Effector CD8-positive, alpha-beta T cell (primary cell): ENCODE results near the gene SRGAP1.

Experiments used
- DNase-seq: peaks from one replicate; lab custom pipeline; 2025; lab: John Stamatoyannopoulos, UW
- total RNA-seq, 4 experiments: gene quantifications; one replicate each; lab custom pipeline; 2026; lab: John Stamatoyannopoulos, UW

The SRGAP1 gene
- 0.19 to 1.1 (median 0.42) reads per million in 4 experiments for total RNA-seq

GRCh38 chr12:63844391-63845341 lies at the start of gene SRGAP1:
TSS of gene SRGAP1 (plus strand) at chr12:63844700. CDS start at chr12:63844817, 117 bp downstream.
- DNase-seq, result no peak

- DNase-seq, result no peak
Observed at GRCh38 chr12:63795032-63795687, 49.3 kb upstream of the SRGAP1 start.

DNA sequence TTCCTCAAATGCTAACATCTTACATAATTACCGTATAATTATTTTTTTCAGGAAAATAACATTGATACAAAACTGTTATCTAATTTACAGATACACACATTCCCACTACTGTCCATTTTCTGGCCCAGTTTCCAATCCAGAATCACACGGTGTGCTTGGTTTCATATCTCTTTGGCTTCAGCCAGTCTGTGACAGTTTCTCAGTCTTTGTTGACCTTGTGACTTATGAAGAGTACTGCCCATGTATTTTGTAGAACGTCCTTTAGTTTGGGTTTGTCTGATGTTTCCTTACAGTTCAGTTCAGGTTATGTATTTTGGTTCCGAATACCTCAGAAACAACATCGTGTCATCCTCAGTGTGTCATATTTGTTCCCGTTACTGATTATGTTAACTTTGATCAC lies 48.6 kb upstream of the SRGAP1 start:
- no peak for DNase-seq

DNA sequence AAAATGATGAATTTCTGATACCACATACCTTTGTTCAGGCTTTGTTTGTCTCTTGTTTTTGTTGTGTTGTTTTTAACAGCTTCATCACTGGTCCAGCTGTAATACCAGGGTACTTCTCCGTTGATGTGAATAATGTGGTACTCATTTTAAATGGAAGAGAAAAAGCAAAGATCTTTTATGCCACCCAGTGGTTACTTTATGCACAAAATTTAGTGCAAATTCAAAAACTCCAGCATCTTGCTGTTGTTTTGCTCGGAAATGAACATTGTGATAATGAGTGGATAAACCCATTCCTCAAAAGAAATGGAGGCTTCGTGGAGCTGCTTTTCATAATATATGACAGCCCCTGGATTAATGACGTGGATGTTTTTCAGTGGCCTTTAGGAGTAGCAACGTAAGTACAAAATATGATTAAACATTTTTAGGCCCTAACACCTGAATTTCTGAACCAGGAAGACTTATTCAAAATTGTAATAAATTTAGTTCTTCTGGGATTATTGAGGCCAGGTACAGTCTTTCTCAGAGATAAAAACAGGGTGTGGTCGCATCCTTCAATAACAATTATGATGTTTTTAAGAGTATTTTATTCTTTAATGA lies 42.4 kb upstream of the SRGAP1 start:
- no peak for DNase-seq

DNA sequence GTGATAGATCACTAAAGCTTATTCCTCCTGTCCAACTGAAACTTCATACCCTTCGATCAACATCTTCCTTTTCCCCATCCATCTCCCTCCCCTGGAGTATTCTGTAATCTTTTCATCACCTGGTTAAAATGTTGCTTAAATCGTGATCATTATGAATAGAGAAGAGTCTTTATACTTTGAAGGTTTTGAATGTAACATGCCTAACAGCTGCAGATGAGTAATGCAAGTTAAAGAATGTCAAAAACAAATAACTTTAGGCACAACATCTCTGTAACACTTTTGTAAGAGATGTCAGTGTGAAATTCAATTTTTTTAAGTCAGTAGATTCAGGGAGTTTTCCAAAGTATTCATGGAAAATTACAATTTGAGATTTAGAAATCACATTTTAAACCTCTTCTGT lies 39.8 kb upstream of the SRGAP1 start:
- DNase-seq, result no peak

- no peak for DNase-seq
Observed at GRCh38 chr12:63805704-63806672, 38.5 kb upstream of the SRGAP1 start.

DNA sequence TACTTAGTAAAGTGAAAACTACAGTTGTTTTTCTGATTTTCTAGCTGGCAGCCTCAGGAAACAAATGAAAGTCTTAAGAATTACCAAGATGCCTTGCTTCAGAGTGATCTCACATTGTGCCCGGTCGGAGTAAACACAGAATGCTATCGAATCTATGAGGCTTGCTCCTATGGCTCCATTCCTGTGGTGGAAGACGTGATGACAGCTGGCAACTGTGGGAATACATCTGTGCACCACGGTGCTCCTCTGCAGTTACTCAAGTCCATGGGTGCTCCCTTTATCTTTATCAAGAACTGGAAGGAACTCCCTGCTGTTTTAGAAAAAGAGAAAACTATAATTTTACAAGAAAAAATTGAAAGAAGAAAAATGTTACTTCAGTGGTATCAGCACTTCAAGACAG lies 35.9 kb upstream of the SRGAP1 start:
- DNase-seq, result no peak

- no peak for DNase-seq
Observed at GRCh38 chr12:63809566-63809965, 34.9 kb upstream of the SRGAP1 start.

DNA sequence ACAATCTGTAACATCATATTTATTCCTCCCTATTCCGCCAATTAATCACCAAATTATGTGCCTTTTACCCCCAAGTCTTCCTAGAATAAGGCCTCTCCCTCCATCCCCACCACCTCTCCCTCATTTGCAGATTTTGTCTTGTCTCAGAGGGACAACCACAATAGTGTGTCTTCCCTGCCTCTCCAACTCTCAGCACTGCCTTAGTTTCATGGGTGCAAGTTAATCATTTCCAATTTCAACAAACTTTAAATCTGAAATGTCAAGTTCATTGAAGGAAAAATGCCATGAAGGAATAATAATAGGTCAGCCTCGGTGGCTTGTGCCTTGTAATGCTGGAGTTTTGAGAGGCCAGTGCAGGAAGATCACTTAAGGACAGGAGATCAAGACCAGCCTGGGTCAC lies 33.2 kb upstream of the SRGAP1 start:
- no peak for DNase-seq

DNA sequence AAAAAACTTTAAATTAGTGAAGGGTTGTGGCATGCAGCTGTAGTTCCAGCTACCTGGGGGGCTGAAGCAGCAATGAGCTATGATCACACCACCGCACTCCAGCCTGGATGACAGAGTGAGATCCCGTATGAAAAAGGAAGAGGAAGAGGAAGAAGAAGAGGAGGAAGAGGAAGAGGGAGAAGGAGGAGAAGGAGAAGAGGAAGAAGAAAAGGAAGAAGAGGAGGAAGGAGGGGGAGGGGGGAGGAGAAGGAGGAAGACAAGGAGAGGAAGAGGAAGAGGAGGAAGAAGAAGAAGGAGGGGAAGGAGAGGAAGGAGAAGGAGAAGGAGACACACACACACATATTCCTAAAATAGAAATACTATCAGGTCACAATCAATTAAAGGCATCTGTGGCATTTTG lies 32.7 kb upstream of the SRGAP1 start:
- DNase-seq, result no peak

GRCh38 chr12:63814146-63814772 lies 30.2 kb upstream of the SRGAP1 start:
- DNase-seq, result no peak

GRCh38 chr12:63815482-63815852 lies 29.0 kb upstream of the SRGAP1 start:
- no peak for DNase-seq

GRCh38 chr12:63816031-63816430 lies 28.5 kb upstream of the SRGAP1 start:
- no peak for DNase-seq

DNA sequence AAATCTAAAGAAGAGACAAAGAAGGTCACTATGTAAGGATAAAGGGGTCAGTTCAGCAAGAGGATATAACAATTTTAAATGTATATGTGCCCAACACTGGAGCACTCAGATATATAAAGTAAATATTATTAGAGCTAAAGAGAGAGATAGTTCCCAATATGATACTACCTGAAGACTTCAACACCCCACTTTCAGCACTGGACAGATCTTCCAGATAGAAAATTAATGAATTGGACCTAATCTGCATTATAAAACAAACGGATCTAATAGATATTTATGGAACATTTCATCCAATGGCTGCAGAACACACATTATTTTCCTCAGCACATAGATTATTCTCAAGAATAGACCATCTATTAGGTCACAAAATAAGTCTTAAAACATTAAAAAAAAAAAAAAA lies 24.1 kb upstream of the SRGAP1 start:
- DNase-seq, result no peak

DNA sequence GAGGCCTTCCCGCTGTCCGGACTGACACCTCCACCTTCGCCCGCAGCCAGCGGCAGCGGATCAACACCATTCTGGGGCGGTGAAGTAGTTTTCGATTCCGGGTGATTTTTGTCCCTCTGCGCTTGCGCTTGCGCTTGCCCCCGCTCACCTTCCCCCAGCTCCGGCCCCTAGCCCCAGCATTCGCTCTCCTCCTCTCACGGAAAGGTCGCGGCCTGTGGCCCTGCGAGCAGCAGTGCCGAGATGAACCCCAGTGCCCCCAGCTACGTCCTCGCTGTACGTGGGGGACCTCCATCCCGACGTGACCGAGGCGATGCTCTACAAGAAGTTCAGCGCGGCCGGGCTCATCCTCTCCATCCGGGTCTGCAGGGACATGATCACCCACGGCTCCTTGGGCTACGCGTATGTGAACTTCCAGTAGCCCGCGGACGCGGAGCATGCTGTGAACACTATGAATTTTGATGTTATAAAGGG lies 22.7 kb upstream of the SRGAP1 start:
- DNase-seq, result no peak

GRCh38 chr12:63822352-63822751 lies 22.1 kb upstream of the SRGAP1 start:
- no peak for DNase-seq

DNA sequence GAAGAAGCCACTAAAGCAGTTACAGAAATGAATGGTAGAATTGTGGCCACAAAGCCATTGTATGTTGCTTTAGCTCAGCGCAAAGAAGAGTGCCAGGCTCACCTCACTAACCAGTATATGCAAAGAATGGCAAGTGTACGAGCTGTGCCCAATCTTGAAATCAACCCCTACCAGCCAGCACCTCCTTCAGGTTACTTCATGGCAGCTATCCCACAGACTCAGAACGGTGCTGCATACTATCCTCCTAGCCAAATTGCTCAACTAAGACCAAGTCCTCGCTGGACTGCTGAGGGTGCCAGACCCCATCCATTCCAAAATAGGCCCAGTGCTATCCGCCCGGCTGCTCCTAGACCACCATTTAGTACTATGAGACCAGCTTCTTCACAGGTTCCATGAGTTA lies 21.5 kb upstream of the SRGAP1 start:
- DNase-seq, result no peak

DNA sequence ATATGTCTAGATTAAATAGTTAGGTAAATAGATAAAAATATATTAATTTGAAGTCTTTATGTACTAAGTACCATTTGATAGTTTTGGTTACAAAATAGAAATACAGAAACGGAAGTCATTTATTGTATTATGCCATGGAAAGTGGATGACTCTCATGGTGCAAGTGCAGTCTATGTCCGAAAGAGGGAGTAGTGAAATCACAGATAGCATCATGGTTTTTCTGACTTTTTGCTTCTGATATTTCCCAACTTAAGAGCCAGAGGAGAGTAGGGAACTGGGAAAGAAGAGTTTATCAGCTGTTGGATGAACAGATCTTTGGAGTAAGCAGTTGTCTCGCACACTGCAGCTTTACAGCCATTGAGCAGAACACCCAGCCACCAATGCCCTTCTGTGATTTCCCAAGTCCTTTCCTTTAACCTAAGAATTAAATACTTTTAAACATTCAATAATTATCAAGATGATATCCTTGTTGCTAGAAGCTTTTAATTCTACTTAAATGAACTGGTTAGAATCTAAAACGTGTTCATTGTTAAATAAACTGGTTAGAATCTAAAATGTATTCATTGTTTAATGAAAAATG lies 18.4 kb upstream of the SRGAP1 start:
- no peak for DNase-seq

GRCh38 chr12:63828867-63829266 lies 15.6 kb upstream of the SRGAP1 start:
- DNase-seq, result no peak

DNA sequence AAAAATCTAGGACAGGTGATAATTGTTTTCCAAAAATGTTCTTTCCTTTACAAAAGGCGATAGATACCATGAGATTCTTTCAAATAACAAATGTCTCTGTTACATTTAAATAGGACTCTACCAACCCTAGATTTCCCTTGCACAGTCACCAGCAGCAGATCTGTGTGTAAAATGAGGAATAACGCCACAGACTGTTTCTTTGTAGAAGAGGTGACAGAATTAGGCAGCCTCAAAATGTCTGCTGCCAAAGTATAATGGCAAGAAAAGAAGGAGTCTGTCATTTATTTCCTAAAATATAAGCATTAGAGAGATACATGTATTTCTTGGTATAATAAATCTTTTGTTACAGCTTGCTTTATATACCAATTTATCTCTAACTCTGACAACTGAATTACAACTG lies 8.5 kb upstream of the SRGAP1 start:
- DNase-seq, result no peak

DNA sequence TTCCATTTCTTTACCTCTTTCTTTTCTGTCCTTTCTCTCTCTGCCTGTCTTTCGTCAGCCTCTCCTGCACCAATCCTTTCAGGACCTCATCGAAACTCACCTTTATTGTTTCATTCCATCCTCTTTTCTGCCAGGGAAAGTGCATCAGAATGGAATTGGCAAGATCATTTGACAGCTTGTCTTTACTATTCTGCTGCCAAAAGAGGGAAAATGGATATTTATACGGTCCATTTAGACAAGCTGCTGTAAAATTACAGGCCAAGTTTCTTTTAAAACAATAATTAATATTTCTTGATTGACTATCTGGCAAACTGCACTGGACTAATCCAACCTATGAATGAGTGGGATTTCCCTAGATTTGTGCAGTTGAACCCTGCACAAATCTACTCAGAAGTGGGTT lies 7.6 kb upstream of the SRGAP1 start:
- DNase-seq, result no peak
